Adipocyte (in vitro differentiated cells): Measurements from ENCODE around the gene CCDC69.
"Not testable (repeated sequence)": the region's sequence is repeated elsewhere in the genome, so short reads cannot be mapped to it uniquely, and the experiment has no call there.

Source experiments
- DNase-seq: peaks from one replicate; pipeline ENCODE4 v3.0.0-alpha.2; 2015; ENCODE audit warnings: low read depth
- H3K27me3 ChIP-seq: replicated peaks from 2 replicates; pipeline ENCODE4 v1.7.0; 2013; ENCODE audit warnings: mild to moderate bottlenecking, low read length, moderate library complexity; ENCODE audit not compliant: control insufficient read depth, insufficient read depth
- H3K36me3 ChIP-seq: 2 replicates; pipeline ENCODE4 v1.7.0; 2013; ENCODE audit warnings: low read length, mild to moderate bottlenecking, moderate library complexity; ENCODE audit not compliant: control insufficient read depth, insufficient read depth, severe bottlenecking
- H3K4me1 ChIP-seq: 2 replicates; pipeline ENCODE4 v1.7.0; 2013; ENCODE audit warnings: mild to moderate bottlenecking, low read length, moderate library complexity; ENCODE audit not compliant: control insufficient read depth, insufficient read depth
- H3K4me3 ChIP-seq: 2 replicates; pipeline ENCODE4 v1.7.0; 2013; ENCODE audit warnings: mild to moderate bottlenecking, low read length, moderate library complexity
- H3K9ac ChIP-seq: 2 replicates; pipeline ENCODE4 v1.7.0; 2013; ENCODE audit warnings: mild to moderate bottlenecking, low read length, moderate library complexity
- H3K9me3 ChIP-seq: 2 replicates; pipeline ENCODE4 v1.7.0; 2013; ENCODE audit warnings: mild to moderate bottlenecking, low read length, moderate library complexity; ENCODE audit not compliant: control insufficient read depth

CCDC69 gene

GRCh38 chr5:151202381-151203139, 21.3 kb downstream of the CCDC69 start:
- no peaks in the 10 kb centered on the region for H3K27me3 ChIP-seq
- H3K9me3 ChIP-seq, result no peaks in the 10 kb centered on the region
- peaks cover 48% of the 10 kb centered on the region for H3K36me3 ChIP-seq
- no peak overlapping the region for H3K9ac ChIP-seq
- peak; percentile 52 for DNase-seq
- H3K4me3 ChIP-seq, result no peak overlapping the region
- H3K4me1 ChIP-seq, result peaks cover 8% of the 10 kb centered on the region

- H3K9ac ChIP-seq, result no peak overlapping the region
- peaks cover 18% of the 10 kb centered on the region for H3K4me1 ChIP-seq
- no peaks in the 10 kb centered on the region for H3K9me3 ChIP-seq
- H3K36me3 ChIP-seq, result peaks cover 56% of the 10 kb centered on the region
- DNase-seq, result no peak
- no peaks in the 10 kb centered on the region for H3K27me3 ChIP-seq
- H3K4me3 ChIP-seq, result no peak overlapping the region
Measured at GRCh38 chr5:151200913-151201595, 22.8 kb downstream of the CCDC69 start.

GRCh38 chr5:151199581-151200185, 24.2 kb downstream of the CCDC69 start:
- Histone ChIP-seq H3K4me1 (peaks cover 30% of the 10 kb centered on the region), H3K9me3 (no peaks in the 10 kb centered on the region), H3K36me3 (peaks cover 56% of the 10 kb centered on the region), H3K4me3 (no peak overlapping the region), H3K9ac (no peak overlapping the region), H3K27me3 (no peaks in the 10 kb centered on the region)
- DNase-seq, result no peak

- H3K4me1 ChIP-seq, result peaks cover 37% of the 10 kb centered on the region
- H3K9me3 ChIP-seq, result no peaks in the 10 kb centered on the region
- no peak for DNase-seq
- no peaks in the 10 kb centered on the region for H3K27me3 ChIP-seq
- no peak overlapping the region for H3K9ac ChIP-seq
- no peak overlapping the region for H3K4me3 ChIP-seq
- H3K36me3 ChIP-seq, result peaks cover 48% of the 10 kb centered on the region
Measured at GRCh38 chr5:151198861-151199260, 25.0 kb downstream of the CCDC69 start.

GRCh38 chr5:151197291-151197600, 26.6 kb downstream of the CCDC69 start:
- Histone ChIP-seq H3K4me1 (peaks cover 29% of the 10 kb centered on the region), H3K36me3 (peaks cover 48% of the 10 kb centered on the region)
- H3K27me3 ChIP-seq, DNase-seq, H3K9me3 ChIP-seq, H3K9ac ChIP-seq, H3K4me3 ChIP-seq: not testable (repeated sequence)

- no peak for DNase-seq
- Histone ChIP-seq H3K27me3 (no peaks in the 10 kb centered on the region), H3K9me3 (peaks cover 9% of the 10 kb centered on the region), H3K4me1 (peaks cover 29% of the 10 kb centered on the region), H3K36me3 (peaks cover 48% of the 10 kb centered on the region), H3K9ac (peak overlapping the region; percentile 78), H3K4me3 (peak overlapping the region; percentile 34)
Measured at GRCh38 chr5:151196556-151197290, 27.2 kb downstream of the CCDC69 start.

- peak; percentile 94 for DNase-seq
- Histone ChIP-seq H3K9ac (peak overlapping the region; percentile 78), H3K27me3 (no peaks in the 10 kb centered on the region), H3K36me3 (peaks cover 38% of the 10 kb centered on the region), H3K4me1 (peaks cover 29% of the 10 kb centered on the region), H3K4me3 (no peak overlapping the region), H3K9me3 (peaks cover 13% of the 10 kb centered on the region)
Measured at GRCh38 chr5:151195622-151196021, 28.3 kb downstream of the CCDC69 start.

- H3K27me3 ChIP-seq, result no peaks in the 10 kb centered on the region
- H3K4me1 ChIP-seq, result peaks cover 29% of the 10 kb centered on the region
- no peak overlapping the region for H3K4me3 ChIP-seq
- no peak overlapping the region for H3K9ac ChIP-seq
- no peak for DNase-seq
- H3K36me3 ChIP-seq, result peaks cover 29% of the 10 kb centered on the region
- H3K9me3 ChIP-seq, result peaks cover 15% of the 10 kb centered on the region
Measured at GRCh38 chr5:151192626-151193025, 31.3 kb downstream of the CCDC69 start.

- Histone ChIP-seq H3K4me1 (peaks cover 24% of the 10 kb centered on the region), H3K4me3 (no peak overlapping the region), H3K9me3 (peaks cover 15% of the 10 kb centered on the region), H3K27me3 (no peaks in the 10 kb centered on the region), H3K36me3 (peaks cover 32% of the 10 kb centered on the region), H3K9ac (no peak overlapping the region)
- no peak for DNase-seq
Measured at GRCh38 chr5:151191661-151192060, 32.2 kb downstream of the CCDC69 start.

- Histone ChIP-seq H3K9me3 (peaks cover 15% of the 10 kb centered on the region), H3K9ac (no peak overlapping the region), H3K36me3 (peaks cover 49% of the 10 kb centered on the region), H3K4me1 (peaks cover 5% of the 10 kb centered on the region), H3K4me3 (no peak overlapping the region), H3K27me3 (no peaks in the 10 kb centered on the region)
- no peak for DNase-seq
Measured at GRCh38 chr5:151189151-151189550, 34.7 kb downstream of the CCDC69 start.

- Histone ChIP-seq H3K27me3 (no peaks in the 10 kb centered on the region), H3K4me3 (no peak overlapping the region), H3K9me3 (peaks cover 4% of the 10 kb centered on the region), H3K9ac (no peak overlapping the region), H3K4me1 (peaks cover 26% of the 10 kb centered on the region), H3K36me3 (peaks cover 54% of the 10 kb centered on the region)
- DNase-seq, result no peak
Measured at GRCh38 chr5:151186538-151186937, 37.4 kb downstream of the CCDC69 start.
